Mesendoderm (in vitro differentiated cells): ENCODE measurements around the gene TMEM218.

ENCODE experiments used
- DNase-seq: peaks from one replicate; pipeline ENCODE4 v3.0.0; 2013
- H2AK5ac ChIP-seq: 2 replicates; pipeline ENCODE4 v1.6.1; 2013; ENCODE audit warnings: low read length, inconsistent platforms
- H2BK120ac ChIP-seq: 2 replicates; pipeline ENCODE4 v1.6.1; 2013; ENCODE audit warnings: low read depth, mild to moderate bottlenecking, low read length, moderate library complexity, mixed read lengths
- H2BK15ac ChIP-seq: replicated peaks from 2 replicates; pipeline ENCODE4 v1.6.1; 2013; ENCODE audit warnings: low read depth, mild to moderate bottlenecking, moderate library complexity
- H2BK5ac ChIP-seq: 2 replicates; pipeline ENCODE4 v1.6.1; 2013; ENCODE audit warnings: low read length, inconsistent platforms
- H3K18ac ChIP-seq: 2 replicates; pipeline ENCODE4 v1.6.1; 2013; ENCODE audit warnings: mild to moderate bottlenecking, low read length, mixed read lengths
- H3K23ac ChIP-seq: one replicate; pipeline ENCODE4 v1.6.1; 2013; ENCODE audit warnings: low read length
- H3K27ac ChIP-seq: 2 replicates; pipeline ENCODE4 v1.5.1; 2013; ENCODE audit warnings: low read depth, mild to moderate bottlenecking, inconsistent platforms, low read length, moderate library complexity
- H3K27me3 ChIP-seq: 2 replicates; pipeline ENCODE4 v1.6.1; 2013; ENCODE audit warnings: low read length, control low read depth, mild to moderate bottlenecking, inconsistent platforms; ENCODE audit not compliant: insufficient read depth, poor library complexity
- H3K36me3 ChIP-seq: 2 replicates; pipeline ENCODE4 v1.6.1; 2013; ENCODE audit warnings: low read length, inconsistent platforms; ENCODE audit not compliant: control insufficient read depth, insufficient read depth
- H3K4ac ChIP-seq: one replicate; pipeline ENCODE4 v1.6.1; 2013; ENCODE audit warnings: low read depth, mild to moderate bottlenecking, low read length, moderate library complexity
- H3K4me1 ChIP-seq: 2 replicates; pipeline ENCODE4 v1.6.1; 2013; ENCODE audit warnings: low read depth, low read length, inconsistent platforms; ENCODE audit not compliant: control insufficient read depth
- H3K4me2 ChIP-seq: 2 replicates; pipeline ENCODE4 v1.6.1; 2013; ENCODE audit warnings: low read length
- H3K4me3 ChIP-seq: 2 replicates; pipeline ENCODE4 v1.5.1; 2013; ENCODE audit warnings: mild to moderate bottlenecking, low read length
- H3K56ac ChIP-seq: one replicate; pipeline ENCODE4 v1.6.1; 2013; ENCODE audit warnings: low read length
- H3K79me1 ChIP-seq: 2 replicates; pipeline ENCODE4 v1.6.1; 2013; ENCODE audit warnings: low read length, inconsistent platforms
- H3K79me2 ChIP-seq: 2 replicates; pipeline ENCODE4 v1.6.1; 2013; ENCODE audit warnings: mild to moderate bottlenecking, low read length; ENCODE audit not compliant: control insufficient read depth, insufficient read depth
- H3K9ac ChIP-seq: 2 replicates; pipeline ENCODE4 v1.6.1; 2013; ENCODE audit warnings: low read length, inconsistent platforms
- H4K5ac ChIP-seq: one replicate; pipeline ENCODE4 v1.6.1; 2013; ENCODE audit warnings: low read length
- H4K8ac ChIP-seq: one replicate; pipeline ENCODE4 v1.6.1; 2013; ENCODE audit warnings: low read depth, mild to moderate bottlenecking, control low read depth, low read length, moderate library complexity
- WGBS: extraction: QIAGEN DNeasy Blood & Tissue Kit; methylation state at CpG from one replicate; pipeline ENCODE4 v1.1.7; 2013; ENCODE audit warnings: low lambda C conversion rate, missing lambda C conversion rate; ENCODE audit not compliant: insufficient coverage; ENCODE audit errors: extremely low coverage; 5-methylcytosine and 5-hydroxymethylcytosine counted together

The TMEM218 gene

DNA sequence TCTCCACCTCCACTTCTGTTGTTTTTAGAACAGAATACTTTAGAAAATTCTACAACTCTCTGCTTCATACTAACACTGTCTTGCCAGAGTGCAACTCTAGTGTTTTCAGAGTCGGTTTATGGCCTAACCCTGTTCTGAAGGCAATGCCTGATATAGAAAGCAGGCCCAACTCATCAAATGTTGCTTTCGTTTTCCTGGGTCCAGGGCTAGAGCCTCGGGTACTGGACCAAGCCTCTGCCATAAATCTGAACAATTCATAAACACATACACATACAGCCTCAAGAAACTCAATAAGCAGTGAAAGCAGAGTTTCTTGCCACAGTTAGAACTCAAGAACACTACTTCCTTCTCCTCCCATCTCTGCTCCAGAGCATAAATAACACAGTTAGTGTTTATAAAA, 9.8 kb downstream of the TMEM218 start:
- Histone ChIP-seq H3K27me3 (no peaks in the 10 kb centered on the region), H4K8ac (no peak overlapping the region), H3K9ac (no peak overlapping the region), H3K4ac (no peak overlapping the region), H3K79me2 (no peaks in the 10 kb centered on the region), H3K4me1 (no peaks in the 10 kb centered on the region), H4K5ac (no peak overlapping the region), H3K4me3 (no peak overlapping the region), H3K56ac (no peak overlapping the region), H3K36me3 (no peaks in the 10 kb centered on the region), H2BK15ac (no peak overlapping the region), H2BK5ac (no peak overlapping the region), H3K18ac (no peak overlapping the region), H2AK5ac (no peak overlapping the region), H3K27ac (no peak overlapping the region), H3K79me1 (no peaks in the 10 kb centered on the region), H3K23ac (no peak overlapping the region), H3K4me2 (no peak overlapping the region), H2BK120ac (no peak overlapping the region)
- DNase-seq, result no peak
- WGBS, result no CpG with 5 or more reads among the region's 3 CpGs

DNA sequence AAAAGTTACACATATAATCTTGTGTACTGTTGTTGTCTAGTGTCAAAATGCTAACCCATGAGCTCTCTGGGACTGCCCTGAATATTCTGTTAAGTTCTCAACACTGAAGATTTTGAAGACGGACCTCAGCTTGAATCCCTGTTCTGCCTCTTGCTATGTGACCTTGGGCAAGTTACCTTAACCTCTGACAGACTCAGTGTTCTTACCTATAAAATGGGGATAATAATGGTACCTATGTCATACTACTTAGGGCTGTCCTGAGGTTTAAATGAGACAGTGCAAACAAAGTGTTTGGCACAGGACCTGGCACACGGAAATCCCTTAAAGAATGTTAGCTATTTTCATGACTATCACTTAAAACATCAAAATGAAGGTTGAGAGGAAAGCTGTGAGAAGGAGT, 11.3 kb downstream of the TMEM218 start:
- Histone ChIP-seq H3K56ac (no peak overlapping the region), H2BK120ac (no peak overlapping the region), H4K8ac (no peak overlapping the region), H3K27me3 (no peaks in the 10 kb centered on the region), H4K5ac (no peak overlapping the region), H3K79me2 (no peaks in the 10 kb centered on the region), H3K4me2 (no peak overlapping the region), H2BK15ac (no peak overlapping the region), H2BK5ac (no peak overlapping the region), H3K36me3 (no peaks in the 10 kb centered on the region), H3K4me1 (no peaks in the 10 kb centered on the region), H3K79me1 (no peaks in the 10 kb centered on the region), H3K27ac (no peak overlapping the region), H3K23ac (no peak overlapping the region), H2AK5ac (no peak overlapping the region), H3K18ac (no peak overlapping the region), H3K9ac (no peak overlapping the region), H3K4me3 (no peak overlapping the region), H3K4ac (no peak overlapping the region)
- no CpG with 5 or more reads among the region's 2 CpGs for WGBS
- no peak for DNase-seq

DNA sequence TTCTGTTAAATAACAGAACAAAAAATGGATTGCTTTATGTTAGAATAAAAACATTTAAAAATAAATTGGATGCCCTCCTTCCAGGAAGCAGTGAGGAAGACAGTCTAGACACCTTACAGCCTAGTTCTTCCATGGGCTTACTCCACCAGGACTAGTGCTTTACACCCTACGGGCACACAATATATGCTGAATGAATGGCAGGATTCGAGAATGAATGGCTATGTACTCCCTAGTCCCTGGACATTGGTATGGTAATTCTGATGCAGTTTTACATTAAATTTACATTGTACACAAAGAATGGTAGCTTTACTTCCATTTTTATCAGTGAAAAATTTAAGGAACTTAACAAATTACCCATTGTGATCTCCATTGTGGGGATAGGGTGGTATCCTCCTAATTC, 16.7 kb downstream of the TMEM218 start:
- H3K9ac ChIP-seq, result no peak overlapping the region
- no peak overlapping the region for H2BK120ac ChIP-seq
- no peak overlapping the region for H3K4me3 ChIP-seq
- no peak overlapping the region for H2BK15ac ChIP-seq
- H3K4me2 ChIP-seq, result no peak overlapping the region
- no CpG with 5 or more reads among the region's 2 CpGs for WGBS
- H3K79me2 ChIP-seq, result no peaks in the 10 kb centered on the region
- no peak overlapping the region for H2AK5ac ChIP-seq
- no peak overlapping the region for H4K8ac ChIP-seq
- H3K4ac ChIP-seq, result no peak overlapping the region
- no peak overlapping the region for H3K18ac ChIP-seq
- no peak overlapping the region for H2BK5ac ChIP-seq
- H3K23ac ChIP-seq, result no peak overlapping the region
- no peak overlapping the region for H3K56ac ChIP-seq
- no peaks in the 10 kb centered on the region for H3K79me1 ChIP-seq
- no peaks in the 10 kb centered on the region for H3K27me3 ChIP-seq
- H3K36me3 ChIP-seq, result no peaks in the 10 kb centered on the region
- H4K5ac ChIP-seq, result no peak overlapping the region
- no peak overlapping the region for H3K27ac ChIP-seq
- DNase-seq, result no peak
- H3K4me1 ChIP-seq, result peaks cover 10% of the 10 kb centered on the region

DNA sequence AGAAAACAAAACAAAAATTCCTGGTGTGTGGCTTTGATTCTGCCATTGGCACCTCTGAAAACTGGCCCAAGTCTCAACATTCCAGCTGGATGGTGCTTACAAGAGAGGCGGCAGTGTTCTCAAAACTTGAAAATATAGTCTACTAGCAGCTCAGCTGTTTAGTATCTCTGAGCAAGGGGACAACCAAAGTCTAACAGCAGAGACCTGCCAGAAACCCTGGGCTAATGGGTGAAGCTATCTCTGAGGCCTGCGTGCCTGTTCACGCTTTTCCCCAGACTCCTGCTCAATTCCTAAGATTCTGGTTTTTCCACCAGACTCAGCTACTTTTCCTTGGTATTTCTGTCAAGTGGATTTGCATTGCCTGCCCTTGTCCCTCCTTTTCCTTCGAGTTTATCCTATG, 17.9 kb downstream of the TMEM218 start:
- Histone ChIP-seq H3K9ac (no peak overlapping the region), H3K4ac (no peak overlapping the region), H2AK5ac (no peak overlapping the region), H3K4me1 (peaks cover 10% of the 10 kb centered on the region), H2BK15ac (no peak overlapping the region), H2BK120ac (no peak overlapping the region), H3K23ac (no peak overlapping the region), H4K5ac (no peak overlapping the region), H3K4me2 (no peak overlapping the region), H3K79me2 (no peaks in the 10 kb centered on the region), H3K27me3 (no peaks in the 10 kb centered on the region), H3K4me3 (no peak overlapping the region), H3K18ac (no peak overlapping the region), H4K8ac (no peak overlapping the region), H3K79me1 (no peaks in the 10 kb centered on the region), H3K56ac (no peak overlapping the region), H3K27ac (no peak overlapping the region), H2BK5ac (no peak overlapping the region), H3K36me3 (no peaks in the 10 kb centered on the region)
- WGBS, result no CpG with 5 or more reads among the region's 4 CpGs
- no peak for DNase-seq

DNA sequence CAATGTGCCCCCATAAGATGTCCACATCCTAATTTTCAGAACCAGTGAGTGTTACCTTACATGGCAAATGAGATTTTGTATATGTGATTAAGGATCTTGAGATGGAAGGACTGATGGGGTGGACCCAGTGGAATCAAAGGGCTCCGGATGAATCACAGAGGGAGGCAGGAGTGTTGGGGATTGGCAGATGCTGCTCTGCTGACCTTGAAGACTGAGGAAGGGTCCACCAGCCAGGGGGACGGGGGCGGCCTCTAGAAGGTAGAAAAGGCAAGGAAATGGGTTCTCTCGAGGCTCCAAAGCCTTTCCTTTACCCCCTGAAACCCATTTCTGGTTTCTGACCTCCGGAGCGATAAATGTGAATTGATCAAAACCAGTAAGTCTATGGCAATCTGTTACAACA, 18.8 kb downstream of the TMEM218 start:
- H4K8ac ChIP-seq, result no peak overlapping the region
- no peaks in the 10 kb centered on the region for H3K79me1 ChIP-seq
- H3K27ac ChIP-seq, result no peak overlapping the region
- no peak overlapping the region for H3K4me3 ChIP-seq
- H4K5ac ChIP-seq, result no peak overlapping the region
- no peaks in the 10 kb centered on the region for H3K27me3 ChIP-seq
- no peak overlapping the region for H3K18ac ChIP-seq
- no peak overlapping the region for H2BK120ac ChIP-seq
- H3K4me2 ChIP-seq, result no peak overlapping the region
- H3K79me2 ChIP-seq, result no peaks in the 10 kb centered on the region
- no CpG with 5 or more reads among the region's 6 CpGs for WGBS
- H2BK15ac ChIP-seq, result no peak overlapping the region
- H3K23ac ChIP-seq, result no peak overlapping the region
- H2AK5ac ChIP-seq, result no peak overlapping the region
- no peak for DNase-seq
- no peaks in the 10 kb centered on the region for H3K36me3 ChIP-seq
- H3K9ac ChIP-seq, result no peak overlapping the region
- H3K56ac ChIP-seq, result peak overlapping the region; percentile 37
- H2BK5ac ChIP-seq, result no peak overlapping the region
- H3K4me1 ChIP-seq, result peaks cover 10% of the 10 kb centered on the region
- no peak overlapping the region for H3K4ac ChIP-seq

DNA sequence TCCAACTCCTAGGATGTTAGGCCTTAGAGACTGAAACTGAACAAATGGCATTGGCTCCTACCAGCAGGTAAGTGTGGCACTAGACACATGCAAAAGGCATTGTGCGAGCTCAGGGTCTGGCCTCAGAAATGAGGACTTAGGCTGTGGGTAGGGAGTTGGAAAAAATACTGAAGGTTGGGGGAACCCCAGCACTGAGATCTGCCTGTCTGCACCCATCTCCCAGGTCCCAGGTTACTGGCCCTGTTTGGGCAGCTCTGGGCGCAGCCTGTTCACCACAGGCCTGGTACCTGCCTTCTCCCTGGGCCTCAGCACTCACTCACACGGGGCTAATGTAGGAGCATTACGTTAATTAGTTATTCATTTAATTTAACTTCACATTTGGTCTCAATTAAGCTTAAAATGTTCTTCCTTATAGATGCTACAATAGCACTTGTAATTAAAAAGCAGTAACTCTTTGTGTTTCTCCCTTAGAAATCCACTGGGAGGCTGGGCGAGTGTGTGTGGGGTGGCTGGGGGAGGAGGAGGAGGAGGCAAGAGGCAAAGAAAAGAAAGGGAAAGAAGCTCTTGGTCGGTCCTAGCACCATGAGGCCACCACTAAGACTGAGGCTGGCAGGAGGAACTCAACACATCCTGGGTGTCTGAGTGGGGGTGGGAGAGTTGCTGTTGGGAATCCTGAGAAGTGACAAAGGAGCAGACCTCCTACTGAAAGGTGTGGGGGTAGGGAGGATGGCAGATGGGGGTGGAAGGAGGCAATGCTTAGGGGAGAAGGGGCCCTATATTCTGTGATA, 19.4 kb downstream of the TMEM218 start:
- peaks cover 10% of the 10 kb centered on the region for H3K4me1 ChIP-seq
- no peaks in the 10 kb centered on the region for H3K79me2 ChIP-seq
- no peaks in the 10 kb centered on the region for H3K36me3 ChIP-seq
- no peak overlapping the region for H2BK15ac ChIP-seq
- no peaks in the 10 kb centered on the region for H3K79me1 ChIP-seq
- no peak for DNase-seq
- H3K56ac ChIP-seq, result peak overlapping the region; percentile 74
- H2AK5ac ChIP-seq, result no peak overlapping the region
- no CpG with 5 or more reads among the region's 6 CpGs for WGBS
- H2BK120ac ChIP-seq, result no peak overlapping the region
- no peak overlapping the region for H3K18ac ChIP-seq
- no peak overlapping the region for H3K4ac ChIP-seq
- no peak overlapping the region for H3K4me3 ChIP-seq
- H4K8ac ChIP-seq, result no peak overlapping the region
- no peaks in the 10 kb centered on the region for H3K27me3 ChIP-seq
- H3K4me2 ChIP-seq, result no peak overlapping the region
- H3K23ac ChIP-seq, result no peak overlapping the region
- peak overlapping the region; percentile 28 for H3K9ac ChIP-seq
- no peak overlapping the region for H4K5ac ChIP-seq
- no peak overlapping the region for H3K27ac ChIP-seq
- H2BK5ac ChIP-seq, result no peak overlapping the region
